DMS 273 (cell line): Measurements from ENCODE around the gene ENDOV.

ENCODE experiments used
- DNase-seq: peaks from one replicate; lab custom pipeline; 2025; ENCODE audit not compliant: unreplicated experiment; lab: John Stamatoyannopoulos, UW

ENDOV gene

DNA sequence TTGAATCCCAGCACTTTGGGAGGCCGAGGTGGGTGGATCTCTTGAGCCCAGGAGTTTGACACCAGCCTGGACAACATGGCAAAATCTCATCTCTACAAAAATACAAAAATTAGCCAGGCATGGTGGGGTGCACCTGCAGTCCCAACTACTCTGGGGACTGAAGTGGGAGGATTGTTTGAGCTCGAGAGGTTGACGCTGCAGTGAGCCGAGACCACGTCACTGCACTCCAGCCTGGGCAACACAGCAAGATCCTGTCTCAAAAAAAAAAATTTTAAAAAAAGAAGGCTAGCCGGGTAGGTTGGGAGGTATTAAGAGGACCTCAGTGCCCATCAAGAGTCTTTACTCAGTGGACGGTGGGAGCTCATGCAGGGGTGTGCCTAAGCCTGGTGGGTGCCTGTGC lies 65.3 kb downstream of the ENDOV start:
- no peak for DNase-seq

DNA sequence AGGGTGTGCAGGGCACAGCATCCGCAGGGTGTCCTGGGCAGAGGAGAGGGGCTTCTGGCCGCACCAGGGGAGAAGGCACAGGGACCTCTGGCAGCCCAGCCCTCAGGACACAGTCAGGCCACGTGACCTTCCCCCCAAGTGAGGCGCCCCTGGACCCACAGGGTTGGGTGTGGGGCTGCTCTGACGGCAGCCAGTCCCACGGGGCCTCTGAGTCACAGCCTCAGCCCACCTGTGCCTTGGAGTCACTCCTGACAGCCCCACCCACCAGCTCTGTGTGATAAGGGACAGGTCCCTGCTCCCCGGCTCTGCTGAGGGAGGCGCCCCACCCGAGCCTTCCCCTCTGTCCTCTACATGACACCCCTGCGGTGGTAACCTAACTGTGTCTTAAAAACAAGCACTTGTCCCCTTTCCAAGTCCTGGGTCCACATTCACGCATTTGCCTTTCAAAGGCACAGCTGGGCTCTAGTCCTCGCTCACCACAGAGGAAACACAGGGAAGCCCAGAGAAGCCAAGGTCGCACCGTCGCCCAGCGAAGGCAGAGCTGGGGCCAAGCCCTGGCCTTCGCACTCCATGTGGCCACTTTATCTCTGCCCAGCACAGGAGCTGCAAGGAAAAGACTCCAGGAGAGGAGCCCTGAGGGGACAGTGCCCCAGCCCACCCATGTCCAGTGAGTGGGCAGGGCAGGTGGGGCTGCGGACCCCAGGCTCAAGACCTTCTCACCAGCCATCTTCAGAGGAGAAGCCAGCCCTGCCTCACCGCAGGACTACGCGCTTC lies 66.5 kb downstream of the ENDOV start:
- no peak for DNase-seq

DNA sequence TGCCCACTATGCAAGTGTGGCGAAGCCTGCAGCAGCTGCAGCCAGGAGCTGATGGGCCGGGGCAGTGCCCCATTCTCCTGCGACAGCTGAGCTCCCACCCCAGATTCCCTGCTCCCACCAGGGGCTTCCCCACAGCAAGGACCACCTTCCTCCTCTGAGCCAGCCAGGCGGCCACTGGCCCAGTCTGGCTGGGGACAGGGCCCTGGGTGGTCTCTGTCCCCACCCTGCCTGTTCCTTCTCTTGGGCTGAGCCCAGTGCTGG lies 67.0 kb downstream of the ENDOV start:
- DNase-seq, result no peak

DNA sequence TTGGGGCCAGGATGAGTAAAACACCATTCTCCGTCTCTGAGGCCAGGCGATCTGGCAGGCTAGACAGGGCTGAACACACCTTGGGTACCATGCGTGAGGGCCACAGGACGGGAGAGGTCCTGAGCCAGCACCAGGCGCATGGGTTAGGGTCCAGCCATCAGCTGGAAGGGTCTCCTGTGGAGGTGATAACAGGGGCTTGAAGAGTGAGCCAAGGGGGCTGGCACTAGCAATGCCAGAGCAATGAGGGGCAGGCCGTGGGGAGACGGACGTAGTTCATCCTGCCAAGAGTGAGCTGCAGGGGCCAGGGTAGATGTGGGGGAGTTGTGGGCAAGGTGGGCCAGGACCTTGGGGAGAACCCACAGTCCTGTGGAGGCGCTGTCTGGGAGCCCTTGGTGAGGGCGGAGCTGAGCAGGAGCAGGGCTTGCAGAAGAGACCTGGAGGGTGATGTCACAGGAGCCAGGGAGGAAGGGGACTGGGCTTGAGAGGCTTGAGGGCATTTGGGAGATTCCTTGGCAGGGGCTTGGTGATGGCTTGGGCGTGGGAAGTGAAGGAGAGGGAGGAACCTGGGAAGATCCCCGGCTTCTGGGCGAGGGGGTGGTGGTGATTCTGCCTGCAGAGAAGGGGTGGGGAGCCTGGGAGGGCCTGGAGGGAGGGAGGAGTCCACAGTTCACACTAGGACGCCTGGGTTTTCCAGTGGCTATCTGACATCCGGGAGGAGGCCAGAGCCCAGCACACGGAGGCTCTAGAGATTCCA lies 67.8 kb downstream of the ENDOV start:
- no peak for DNase-seq

DNA sequence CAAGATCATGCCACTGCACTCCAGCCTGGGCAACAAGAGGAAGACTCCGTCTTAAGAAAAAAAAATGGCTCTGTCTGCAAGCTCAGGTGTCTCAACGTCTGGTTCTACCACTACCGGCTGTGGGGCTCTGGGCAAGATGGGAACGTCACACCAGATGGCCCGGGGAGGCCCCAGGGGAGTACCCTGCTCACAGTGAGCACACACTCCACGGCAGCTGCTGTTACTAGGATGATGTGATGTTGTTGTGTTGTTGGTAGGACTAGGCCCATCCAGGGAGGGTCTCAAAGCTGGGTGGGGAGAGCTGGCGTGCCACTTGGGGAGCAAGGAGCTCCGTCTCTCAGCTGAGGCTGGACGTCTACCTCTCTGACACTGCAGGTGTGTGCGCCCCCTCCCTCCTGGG lies 70.9 kb downstream of the ENDOV start:
- peak; percentile 96 for DNase-seq

DNA sequence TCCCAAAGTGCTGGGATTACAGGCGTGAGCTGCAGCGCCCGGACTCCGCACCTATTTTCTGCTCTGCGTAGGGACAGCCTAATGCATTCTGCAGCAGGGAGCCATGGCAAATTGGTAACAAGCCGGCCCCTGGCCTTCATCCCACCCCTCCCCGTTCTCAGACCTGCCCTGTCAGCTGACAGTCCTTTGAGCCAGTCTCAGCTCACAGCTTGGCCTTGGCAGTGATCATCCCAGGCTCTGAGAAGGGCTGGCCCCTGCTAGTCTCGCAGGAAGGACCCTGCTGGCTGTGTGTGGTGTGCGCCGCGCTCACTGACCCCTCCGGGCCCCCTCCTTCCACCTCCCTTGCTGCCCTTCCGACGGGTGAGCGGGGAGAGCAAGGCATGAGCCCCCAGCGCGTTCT lies 71.7 kb downstream of the ENDOV start:
- no peak for DNase-seq

DNA sequence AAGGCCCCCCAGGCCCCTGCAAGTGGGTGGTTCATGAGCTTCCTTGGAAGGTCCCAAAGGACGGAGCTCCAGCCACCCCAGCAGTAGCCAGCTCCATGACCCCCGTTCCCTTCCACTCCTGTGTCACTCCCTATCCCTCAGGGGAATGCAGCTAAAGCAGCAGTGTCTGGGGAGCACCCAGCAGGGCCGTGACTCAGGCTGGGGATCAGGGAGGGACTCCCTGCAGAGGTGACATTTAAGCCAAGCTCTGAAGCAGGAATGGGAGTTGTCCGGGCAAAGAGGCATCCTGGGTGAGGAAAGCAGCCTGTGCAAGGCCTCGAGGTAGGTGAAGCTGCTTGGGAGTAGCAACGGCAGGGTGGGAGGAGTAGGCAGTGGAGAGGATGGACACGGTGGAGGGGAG lies 72.5 kb downstream of the ENDOV start:
- no peak for DNase-seq
